Subcutaneous adipose tissue (tissue), 4 donors: ENCODE results near the gene ANXA7. TPM values are rescaled to one million over a fixed set of nuclear protein-coding genes. Genes with fewer than 3 reads are reported as not detected.

Experiments
- CTCF ChIP-seq: fragments of 450-650 bp; IDR thresholded peaks from one replicate; pipeline ENCODE4 v1.5.1; 2016; ENCODE audit warnings: low read depth, mild to moderate bottlenecking, control low read depth, antibody characterized with exemption, moderate library complexity
- total RNA-seq, 4 donors: library from RNA; depleted of rRNA; stranded (reverse); fragments of >200 nt; gene quantifications; one replicate each; pipeline ENCODE4 v1.1.0, GENCODE V29; 2016

ANXA7 gene
- 100 to 1,000 TPM; 106 to 145 (median 114) TPM for total RNA-seq

GRCh38 chr10:73413528-73414229 lies at the start of gene ANXA7:
Gene ANXA7, minus strand, starts transcription at chr10:73414058. Its CDS starts 13,202 bp downstream, at chr10:73400856.
- TF ChIP-seq CTCF, result no peak

- no peak for TF ChIP-seq CTCF
Measured at GRCh38 chr10:73460897-73461296, 47.0 kb upstream of the ANXA7 start.

- no peak for TF ChIP-seq CTCF
Measured at GRCh38 chr10:73459683-73460314, 45.9 kb upstream of the ANXA7 start.

GRCh38 chr10:73456187-73456890 lies 42.5 kb upstream of the ANXA7 start:
- no peak for TF ChIP-seq CTCF

- TF ChIP-seq CTCF, result no peak
Measured at GRCh38 chr10:73449113-73449512, 35.3 kb upstream of the ANXA7 start.

GRCh38 chr10:73448384-73448783 lies 34.5 kb upstream of the ANXA7 start:
- TF ChIP-seq CTCF, result no peak

GRCh38 chr10:73446926-73447325 lies 33.1 kb upstream of the ANXA7 start:
- no peak for TF ChIP-seq CTCF
